HG02884 (cell line): ENCODE results near the gene CRYGB.
"Not testable (repeated sequence)": the region's sequence is repeated elsewhere in the genome, so short reads cannot be mapped to it uniquely, and the experiment has no call there.

Experiments
- ATAC-seq: cut with Tn5 transposase; IDR thresholded peaks from one replicate; pipeline ENCODE4 v1.9.1; 2021; ENCODE audit warnings: mild to moderate bottlenecking, moderate library complexity; ENCODE audit not compliant: unreplicated experiment

Gene CRYGB

DNA sequence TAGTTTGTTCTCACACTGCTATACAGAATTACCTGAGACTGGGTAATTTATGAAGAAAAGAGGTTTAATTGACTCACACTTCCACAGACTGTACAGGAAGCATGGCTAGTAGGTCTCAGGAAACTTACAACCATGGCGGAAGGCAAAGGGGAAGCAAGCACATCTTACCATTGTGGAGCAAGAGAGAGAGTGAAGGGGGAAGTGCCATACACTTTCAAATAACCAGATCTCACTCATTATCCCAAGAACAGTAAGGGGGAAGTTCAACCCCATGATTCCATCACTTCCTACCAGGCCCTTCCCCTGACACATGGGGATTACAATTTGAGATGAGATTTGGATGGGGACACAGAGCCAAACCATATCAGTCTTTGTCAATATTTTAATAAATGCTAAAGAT lies 5.0 kb upstream of the CRYGB start:
- ATAC-seq, result no peak

DNA sequence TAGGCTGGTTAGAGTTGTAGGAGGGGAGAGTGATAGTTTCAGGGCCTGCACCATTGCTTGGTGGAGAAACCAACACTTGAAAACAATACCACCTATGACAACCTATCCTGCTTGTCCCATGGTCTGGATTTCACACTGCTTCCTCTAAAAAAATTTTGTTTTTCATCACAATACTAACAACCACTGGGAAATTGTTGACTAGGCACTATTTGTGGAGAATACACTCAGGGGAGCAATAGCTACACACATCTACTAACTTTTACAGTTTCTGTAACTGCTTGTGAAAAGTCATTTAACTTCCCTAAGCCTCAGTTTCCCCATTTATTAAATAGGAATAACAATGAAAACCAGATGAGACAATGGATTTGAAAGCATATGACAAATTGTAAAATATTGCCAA lies 4.1 kb upstream of the CRYGB start:
- ATAC-seq, result no peak

DNA sequence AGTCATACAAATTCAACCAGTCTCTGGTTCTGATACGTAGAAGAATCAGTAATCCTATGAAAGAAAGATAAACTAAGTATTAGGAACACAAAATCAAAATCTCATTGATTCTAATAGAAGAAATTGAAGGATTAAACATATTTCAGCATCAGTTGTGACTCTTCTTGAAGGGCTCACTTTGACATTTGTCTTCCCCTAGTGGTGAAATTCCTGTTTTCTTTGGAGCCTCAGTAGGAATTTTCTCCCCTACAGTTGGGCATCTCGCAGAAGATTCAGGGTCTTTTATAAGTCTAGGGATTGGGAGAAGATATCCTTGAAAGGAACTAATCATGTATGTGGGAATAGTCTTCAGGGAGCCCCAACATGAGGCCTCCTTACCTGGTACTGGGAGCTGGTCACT lies 2.8 kb upstream of the CRYGB start:
- no peak for ATAC-seq

DNA sequence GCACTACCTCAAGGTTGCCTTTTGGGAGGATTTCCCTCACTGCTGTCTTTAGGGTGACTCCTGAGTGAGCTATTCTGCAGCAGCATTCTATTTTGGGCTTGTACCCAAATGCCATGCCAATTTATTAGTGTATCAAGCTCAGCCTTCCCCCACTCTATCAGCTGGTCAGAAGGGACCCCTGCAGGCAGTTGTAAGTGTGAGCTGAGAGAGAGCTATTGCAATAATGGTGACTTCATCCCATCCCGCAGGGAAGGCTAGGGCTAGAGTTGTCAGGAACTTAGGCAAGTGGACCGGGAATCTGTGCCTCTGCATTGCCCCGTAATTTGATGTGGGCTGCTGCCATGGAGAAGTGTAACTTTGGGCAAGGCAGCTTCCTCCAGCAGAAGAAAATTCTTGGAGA lies 1.8 kb upstream of the CRYGB start:
- ATAC-seq, result no peak

DNA sequence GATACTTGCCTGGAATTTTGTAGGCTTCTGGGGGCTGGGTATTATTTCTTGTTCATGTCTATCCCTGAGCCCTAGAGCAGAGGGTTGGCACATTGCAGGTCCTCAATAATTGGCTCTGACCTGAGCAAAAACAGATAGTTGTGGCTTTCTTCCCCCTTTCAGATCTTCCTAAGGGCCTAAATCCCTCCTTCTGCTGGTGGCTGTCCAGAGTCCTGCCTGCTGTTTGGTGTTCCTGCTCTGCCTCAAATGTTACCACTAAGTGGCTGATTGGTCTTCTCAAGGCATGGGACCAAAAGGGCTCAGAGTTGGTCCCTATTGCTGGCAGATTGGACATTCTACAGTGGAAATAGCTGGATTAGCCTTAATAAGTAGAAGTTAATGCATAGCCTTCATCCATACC lies 1.1 kb upstream of the CRYGB start:
- no peak for ATAC-seq

DNA sequence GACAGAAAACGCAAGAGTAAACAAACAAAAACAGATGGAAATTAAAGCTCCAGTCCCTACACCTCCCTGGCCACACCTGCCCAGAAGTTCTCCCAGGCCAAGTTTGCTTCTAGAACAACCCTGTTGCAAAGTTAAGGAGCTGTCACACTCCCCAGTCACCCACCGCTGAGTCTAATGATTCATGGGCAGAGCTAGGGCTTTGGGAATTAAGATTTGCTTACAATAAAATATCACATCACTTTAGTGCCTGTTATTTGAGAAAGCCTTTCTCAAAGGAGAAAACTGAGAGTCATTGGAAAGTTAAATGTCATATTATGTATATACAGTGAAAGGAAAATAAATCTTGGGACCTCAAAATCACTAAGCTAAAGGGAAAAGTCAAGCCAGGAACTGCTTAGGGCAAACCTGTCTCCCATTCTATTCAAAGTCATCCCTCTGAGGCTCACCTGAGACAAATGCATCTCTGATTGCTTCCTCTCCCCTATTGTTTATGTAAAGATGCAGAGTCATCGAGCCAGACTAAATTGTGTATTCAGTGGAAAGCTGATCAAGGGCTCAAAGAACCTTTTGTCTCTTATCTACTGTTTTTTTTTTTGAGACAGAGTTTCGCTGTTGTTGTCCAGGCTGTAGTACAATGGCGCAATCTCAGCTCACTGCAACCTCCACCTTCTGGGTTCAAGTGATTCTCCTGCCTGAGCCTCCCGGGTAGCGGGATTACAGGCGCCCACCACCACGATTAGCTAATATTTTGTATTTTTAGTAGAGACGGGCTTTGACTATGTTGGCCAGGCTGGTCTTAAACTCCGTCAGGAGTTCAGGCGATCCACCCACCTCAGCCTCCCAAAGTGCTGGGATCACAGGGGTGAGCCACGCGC lies 2.8 kb downstream of the CRYGB start:
- ATAC-seq, result no peak

DNA sequence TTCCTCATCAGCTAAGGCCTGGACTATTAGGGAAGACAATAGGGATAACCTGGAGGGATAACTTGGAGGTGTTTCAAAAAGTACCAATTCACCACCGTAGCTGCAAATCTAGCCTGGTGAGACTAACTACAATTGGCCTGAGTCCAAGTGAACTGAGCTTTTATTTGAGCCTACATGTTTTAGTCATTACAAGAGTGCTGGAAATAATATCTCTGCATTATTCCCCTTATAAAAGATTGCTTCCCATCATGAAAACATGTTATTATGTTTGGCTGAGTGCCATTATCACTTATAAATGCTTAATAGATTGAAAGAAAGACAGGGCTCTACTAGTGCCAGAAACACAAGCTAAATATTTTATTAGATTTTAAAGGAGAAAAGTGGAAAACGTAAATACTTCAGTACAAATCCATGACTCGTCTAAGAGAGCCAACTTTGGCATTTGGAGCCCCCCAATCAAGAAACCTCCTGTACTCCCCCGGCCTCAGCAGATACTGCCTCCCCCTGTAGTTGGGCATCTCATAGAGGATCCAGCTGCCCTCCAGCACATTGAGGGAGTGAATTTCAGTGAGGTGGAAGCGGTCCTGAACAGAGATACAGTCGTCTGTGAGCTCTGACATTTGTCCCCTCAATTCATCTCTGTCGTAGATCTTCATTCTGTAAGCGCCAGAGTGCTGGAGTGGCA lies 3.6 kb downstream of the CRYGB start:
- ATAC-seq, result no peak

DNA sequence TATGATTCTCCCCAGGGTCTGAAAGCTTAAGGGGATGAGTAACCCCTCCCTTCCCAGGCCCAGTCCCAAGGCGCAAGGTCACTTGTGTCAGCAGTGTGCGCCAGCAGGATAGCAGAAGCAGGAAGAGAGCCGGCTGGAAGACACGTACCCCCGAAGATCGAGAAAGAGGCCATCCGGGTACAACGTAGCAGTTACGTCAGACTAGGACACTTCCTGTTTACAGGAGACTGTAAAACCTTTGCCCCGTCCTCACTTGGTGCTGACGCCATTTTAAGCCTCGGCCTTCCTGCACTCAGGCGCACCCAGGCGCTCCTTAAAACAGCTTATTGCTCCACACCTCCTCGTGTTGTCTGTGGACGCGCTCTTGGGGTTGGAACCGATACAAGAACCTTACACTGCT lies 6.5 kb downstream of the CRYGB start:
- no peak for ATAC-seq

DNA sequence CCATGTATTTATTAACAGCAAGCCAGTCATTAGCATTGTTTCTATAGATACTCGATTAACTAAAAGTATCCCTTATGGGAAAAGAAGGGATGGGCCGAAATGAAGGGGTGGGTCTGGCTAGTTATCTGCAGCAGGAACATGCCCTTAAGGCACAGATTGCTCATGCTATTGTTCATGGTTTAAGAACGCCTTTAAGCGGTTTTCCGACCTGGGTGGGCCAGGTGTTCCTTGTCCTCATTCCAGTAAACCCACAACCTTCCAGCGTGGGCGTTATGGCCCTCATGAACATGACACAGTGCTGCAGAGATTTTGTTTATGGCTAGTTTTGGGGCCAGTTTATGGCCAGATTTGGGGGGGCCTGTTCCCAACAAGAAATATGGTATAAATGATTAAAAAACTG lies 7.6 kb downstream of the CRYGB start:
- ATAC-seq, result not testable (repeated sequence)

DNA sequence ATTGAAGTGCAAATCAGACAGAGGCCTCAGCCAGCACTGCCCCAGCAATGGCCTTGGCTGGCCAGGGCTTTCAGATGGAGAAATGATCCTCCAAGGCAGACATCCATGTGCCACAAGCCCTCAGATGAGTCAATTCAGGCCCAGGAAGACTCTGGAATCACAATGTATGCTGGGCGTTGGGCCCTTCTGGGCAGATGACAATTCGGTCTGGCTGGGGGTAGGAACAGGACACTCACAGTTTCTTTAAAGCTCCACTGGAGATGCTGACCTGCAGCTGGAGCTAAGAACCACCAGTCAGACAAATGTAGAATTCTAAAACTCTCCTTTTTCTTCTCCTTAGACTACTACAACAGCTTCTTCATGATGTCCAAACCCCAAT lies 9.3 kb downstream of the CRYGB start:
- ATAC-seq, result no peak

DNA sequence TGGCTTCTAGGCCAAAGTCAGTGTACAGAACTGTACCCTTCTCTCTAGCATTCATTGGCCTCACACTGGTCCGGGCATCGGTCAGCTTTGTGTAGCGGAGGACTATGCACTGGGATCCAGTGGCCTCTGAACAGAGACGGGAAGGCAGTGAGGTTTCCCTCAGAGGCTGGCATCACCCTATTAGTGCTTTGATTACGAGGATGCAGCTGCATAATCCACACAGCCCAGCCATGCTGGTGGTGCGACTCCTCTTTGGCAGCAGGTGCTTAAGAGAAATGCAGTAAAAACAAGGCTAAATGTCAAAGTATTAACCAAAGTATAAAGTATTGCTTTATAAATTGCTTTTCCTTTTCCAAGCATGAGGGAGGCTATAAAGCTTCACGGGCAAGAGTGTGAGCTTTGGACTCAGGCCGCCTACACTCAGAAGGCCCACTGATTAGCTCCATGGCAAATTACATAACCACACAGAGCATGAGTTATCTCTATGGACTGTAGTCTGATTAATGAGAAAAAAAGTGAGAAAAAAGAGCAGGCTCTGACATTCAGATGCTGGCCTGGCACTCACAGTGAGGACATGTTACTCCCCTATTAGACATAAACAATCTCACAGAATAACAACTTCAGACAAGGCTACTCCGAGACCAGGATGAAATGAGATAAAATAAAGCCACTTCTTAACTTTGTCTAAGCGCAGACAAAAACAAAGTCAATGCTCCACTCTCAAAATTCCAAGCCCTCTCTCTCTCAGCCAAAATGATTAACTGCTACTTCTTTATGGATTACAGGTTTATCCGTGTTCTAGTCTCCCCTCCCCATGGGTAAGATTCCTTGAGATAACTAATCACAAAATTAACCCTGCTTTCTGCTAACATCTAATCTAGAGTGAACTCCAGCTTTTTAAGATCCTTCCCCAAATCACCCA lies 9.9 kb downstream of the CRYGB start:
- no peak for ATAC-seq

DNA sequence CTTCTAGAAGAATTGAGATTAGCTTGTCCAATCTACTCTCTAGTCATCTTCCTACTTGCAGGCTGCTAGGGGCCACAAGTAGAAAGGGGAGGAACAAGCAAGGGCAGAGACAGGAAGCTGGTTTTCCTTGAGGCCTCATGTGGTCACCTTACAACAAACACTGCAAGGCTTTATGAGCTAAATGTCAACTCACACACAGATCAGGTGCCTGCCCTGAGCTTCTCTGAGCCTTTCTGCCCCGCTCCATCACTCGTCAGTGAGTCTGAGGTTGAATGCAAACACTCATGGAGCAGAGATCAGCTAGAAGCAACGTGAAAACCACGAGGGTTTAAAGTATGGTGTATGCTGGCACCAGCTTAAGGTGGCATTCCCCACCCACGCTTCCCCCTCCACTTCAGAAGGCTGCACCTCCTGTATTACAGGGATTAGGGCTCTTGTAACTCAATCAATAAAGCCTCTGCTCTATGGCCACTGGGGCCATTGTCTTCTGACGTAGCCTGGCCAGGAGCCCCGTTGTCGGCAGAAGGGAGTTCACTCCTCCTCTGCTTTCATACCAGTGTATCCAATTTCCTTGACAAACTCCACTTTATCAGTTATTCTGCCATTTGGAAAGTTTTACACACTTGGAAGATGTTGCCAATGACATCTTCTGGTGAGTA lies 10.9 kb downstream of the CRYGB start:
- no peak for ATAC-seq

DNA sequence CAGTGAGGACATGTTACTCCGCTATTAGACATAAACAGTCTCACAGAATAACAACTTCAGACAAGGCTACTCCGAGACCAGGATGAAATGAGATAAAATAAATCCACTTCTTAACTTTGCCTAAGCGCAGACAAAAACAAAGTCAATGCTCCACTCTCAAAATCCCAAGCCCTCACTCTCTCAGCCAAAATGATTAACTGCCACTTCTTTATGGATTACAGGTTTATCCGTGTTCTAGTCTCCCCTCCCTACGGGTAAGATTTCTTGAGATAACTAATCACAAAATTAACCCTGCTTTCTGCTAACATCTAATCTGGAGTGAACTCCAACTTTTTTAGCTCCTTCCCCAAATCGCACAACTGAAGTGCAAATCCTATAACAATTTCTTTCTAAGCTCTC lies 15.2 kb downstream of the CRYGB start:
- ATAC-seq, result no peak

DNA sequence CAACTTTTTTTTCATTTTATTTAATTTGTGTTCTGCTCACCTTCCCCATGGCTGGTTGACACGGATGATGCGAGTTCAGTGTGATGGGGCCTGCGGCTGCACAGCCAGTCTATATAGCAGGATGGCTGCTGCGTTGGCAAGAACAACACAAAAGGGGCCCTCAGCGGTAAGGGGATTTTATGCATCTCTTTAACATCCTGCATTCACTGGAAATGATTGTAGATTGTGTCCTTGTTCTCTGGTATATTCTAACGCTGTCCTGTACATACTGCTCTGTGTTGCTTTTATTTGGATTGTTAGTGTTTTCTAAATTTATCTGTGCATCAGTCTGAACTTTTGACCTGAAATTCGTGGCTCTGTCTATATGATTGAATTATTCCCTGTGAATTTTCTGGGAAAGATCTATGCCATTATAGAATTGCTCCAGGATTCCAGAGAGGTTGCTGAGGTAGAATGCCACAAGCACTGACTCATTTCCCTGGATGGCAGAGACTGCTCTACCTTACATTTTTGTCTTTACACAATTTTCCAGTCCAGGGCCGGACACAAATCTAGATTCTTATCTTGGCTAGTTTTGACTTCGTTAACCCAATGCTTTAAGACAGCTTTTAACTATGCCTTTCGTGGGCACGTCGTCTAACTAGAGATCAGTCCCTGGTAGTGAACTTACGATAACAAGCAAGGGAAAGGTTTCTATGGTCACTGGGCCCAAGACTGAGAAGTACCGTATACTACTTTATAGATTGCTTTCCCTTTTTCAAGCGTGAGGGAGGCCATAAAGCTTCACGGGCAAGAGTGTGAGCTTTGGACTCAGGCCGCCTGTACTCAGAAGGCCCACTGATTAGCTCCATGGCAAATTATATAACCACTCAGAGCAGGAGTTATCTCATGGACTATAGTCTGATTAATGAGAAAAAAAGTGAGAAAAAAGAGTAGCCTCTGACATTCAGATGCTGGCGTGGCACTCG lies 15.9 kb downstream of the CRYGB start, which contains the start of gene CRYGC:
CRYGC (minus strand) TSS at position 85 of the 968 bp plus-strand sequence; CDS start at position 49, 36 bp downstream.
- no peak for ATAC-seq

DNA sequence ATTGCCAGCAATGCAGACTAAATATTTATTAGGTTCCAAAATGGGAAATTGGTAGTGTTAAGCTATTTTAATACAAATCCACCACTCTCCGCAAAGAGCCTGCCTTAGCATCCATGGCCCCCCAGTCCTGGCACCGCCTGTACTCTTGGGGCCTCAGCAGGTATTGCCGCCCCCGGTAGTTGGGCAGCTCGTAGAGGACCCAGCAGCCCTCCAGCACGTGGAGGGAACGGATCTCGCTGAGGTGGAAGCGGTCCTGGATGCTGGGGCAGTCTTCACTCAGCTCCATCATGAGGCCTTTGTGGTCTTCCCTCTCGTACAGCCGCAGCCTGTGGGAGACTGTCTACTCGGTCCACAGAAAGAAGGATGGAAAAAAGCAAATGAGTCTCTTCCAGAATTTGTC lies 17.8 kb downstream of the CRYGB start:
- ATAC-seq, result no peak

DNA sequence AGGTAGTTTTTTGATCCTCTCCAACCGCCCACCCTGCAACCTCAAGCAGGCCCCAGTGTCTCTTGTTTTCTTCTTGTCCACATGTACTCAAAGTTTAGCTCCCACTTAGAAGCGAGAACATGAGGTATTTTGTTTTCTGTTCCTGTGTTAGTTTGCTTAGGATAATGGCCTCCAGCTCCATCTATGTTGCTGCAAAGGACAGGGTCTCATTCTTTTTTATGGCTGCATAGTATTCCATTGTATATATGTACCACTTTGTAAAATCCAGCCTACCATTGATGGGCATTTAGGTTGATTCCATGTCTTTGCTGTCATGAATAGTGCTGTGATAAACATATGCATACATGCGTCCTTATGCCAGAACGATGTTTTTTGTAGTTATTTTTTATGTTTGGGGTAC lies 18.9 kb downstream of the CRYGB start:
- ATAC-seq, result no peak

DNA sequence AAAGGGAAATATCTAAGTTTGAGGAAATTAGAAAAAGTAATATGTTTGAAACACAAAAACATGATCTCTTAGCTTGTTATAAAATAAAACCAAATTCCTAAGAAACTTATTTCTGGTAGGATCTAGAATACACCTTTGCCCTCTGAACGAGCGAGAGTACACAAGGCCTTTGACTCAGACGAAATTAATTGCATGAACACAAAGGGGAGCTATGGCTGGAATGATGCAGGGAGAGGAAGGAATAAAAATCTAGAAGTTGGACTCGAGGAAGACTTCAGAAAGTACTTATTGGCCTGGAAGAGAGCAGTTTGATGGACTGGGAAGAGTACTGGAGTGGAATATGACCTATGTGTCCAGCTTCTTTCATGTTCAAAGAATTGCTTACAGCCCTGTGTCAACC lies 20.7 kb downstream of the CRYGB start:
- no peak for ATAC-seq

DNA sequence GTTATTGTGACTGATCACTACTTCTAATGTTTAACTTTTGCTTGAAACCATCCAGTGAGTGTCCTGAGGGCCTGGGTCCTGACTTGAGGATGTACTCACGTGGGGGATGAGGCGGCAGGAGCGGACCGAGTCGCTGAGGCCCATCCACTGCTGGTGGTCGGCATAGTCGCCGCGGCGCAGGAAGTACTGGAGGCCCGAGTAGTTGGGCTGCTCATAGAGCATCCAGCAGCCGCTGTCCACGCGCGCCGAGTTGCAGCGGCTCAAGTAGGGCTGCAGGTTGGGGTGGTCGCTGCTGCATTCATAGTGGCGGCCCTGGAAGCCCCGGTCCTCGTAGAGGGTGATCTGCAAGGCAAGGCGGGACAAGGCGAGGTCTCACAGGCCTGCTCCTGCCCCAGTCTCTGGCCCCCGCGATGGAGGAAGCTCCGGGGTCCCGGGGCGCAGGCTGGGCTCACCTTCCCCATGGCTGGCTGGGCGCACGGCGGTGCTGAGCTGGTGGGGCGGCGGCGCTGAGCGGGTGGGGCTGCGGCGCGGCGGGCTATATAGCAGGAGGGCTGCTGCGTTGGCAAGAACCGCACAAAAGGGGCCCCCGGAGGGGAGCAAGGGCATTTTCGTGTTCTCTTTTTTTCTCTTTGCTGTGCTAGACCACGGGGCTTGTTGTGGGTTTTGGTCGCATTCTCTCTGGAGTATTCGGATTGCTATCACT lies 21.8 kb downstream of the CRYGB start, which contains the start of gene CRYGD:
CRYGD (minus strand) TSS at position 512 of the 703 bp plus-strand sequence; CDS start at position 461, 51 bp downstream.
- ATAC-seq, result not testable (repeated sequence)

DNA sequence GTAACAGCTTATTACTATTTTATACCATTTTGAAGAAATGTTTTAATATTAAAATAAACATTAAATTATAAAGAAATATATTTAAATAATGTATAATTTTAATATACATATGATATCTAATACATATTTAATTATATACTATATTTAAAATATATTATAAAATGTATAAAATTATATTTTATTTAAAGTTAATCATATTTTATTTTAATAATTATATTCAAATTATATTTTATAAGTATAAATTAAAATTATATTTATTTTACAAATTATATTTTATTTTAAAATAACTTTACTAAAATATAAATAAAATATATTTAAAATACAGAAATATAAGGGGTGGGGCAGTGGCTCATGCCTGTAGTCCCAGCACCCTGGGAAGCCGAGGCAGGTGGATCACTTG lies 23.7 kb downstream of the CRYGB start:
- no peak for ATAC-seq
